Transverse colon (tissue), 4 donors: Measurements from ENCODE around the gene IMPDH1.

ENCODE experiments used
- CTCF ChIP-seq, 5 experiments: fragments of 200-600 bp in 3 of 5; fragments of 450-650 bp in 2 of 5; sonication (generic) in 3 of 5; IDR thresholded peaks; 1 replicate in 2 of 5; 2 replicates in 3 of 5; pipeline ENCODE4 v1.5.1; 2016 to 2017; ENCODE audit warnings: antibody characterized with exemption in 5 of 5, inconsistent platforms in 3 of 5, mild to moderate bottlenecking in 2 of 5, moderate library complexity in 1 of 5
- EP300 ChIP-seq: sonication (generic); formaldehyde crosslinking; IDR thresholded peaks from one replicate; pipeline ENCODE4 v1.6.1; 2017; ENCODE audit warnings: antibody characterized with exemption, low read depth
- POLR2A ChIP-seq: fragments of 450-650 bp; IDR thresholded peaks from one replicate; pipeline ENCODE4 v1.6.1; 2016; ENCODE audit warnings: antibody characterized with exemption, mild to moderate bottlenecking, moderate library complexity
- POLR2AphosphoS5 ChIP-seq, 3 donors: sonication (generic); formaldehyde crosslinking; IDR thresholded peaks; one replicate each; pipeline ENCODE4 v1.6.1; 2016; ENCODE audit warnings: antibody characterized with exemption in 3 of 3

- no peak for TF ChIP-seq POLR2A
- no peak for TF ChIP-seq CTCF (IDR thresholded peaks at IDR 0.05)
- TF ChIP-seq POLR2AphosphoS5 (IDR thresholded peaks at IDR 0.05), result no peak
- no peak for TF ChIP-seq EP300
Measured at GRCh38 chr7:128350708-128351295, 59.0 kb downstream of the IMPDH1 start.
